SK-N-SH (cell line): Measurements from ENCODE around the gene CC2D1B. TPM values are rescaled to one million over a fixed set of nuclear protein-coding genes. Genes with fewer than 3 reads are reported as not detected.

Experiments used
- CTCF ChIA-PET: fragments of 300-600, 350-600 bp; formaldehyde crosslinking; extraction: SDS; loops from one replicate; lab custom pipeline; 2021; lab: Yijun Ruan, JAX
- POLR2A ChIA-PET: fragments of 350-600 bp; sonication (Branson Sonifier 250); formaldehyde crosslinking; extraction: SDS; loops from one replicate; lab custom pipeline; 2020; ENCODE audit warnings: antibody characterized with exemption, inconsistent platforms; lab: Yijun Ruan, JAX
- DNase-seq: peaks from one replicate; pipeline ENCODE4 v3.0.0; 2012
- H2AFZ ChIP-seq: fragments of 200-600 bp; sonication (generic); 2 replicates; pipeline ENCODE4 v1.8.1; 2016; ENCODE audit warnings: antibody characterized with exemption, mild to moderate bottlenecking, low read depth
- H3F3A ChIP-seq: fragments of 200-600 bp; sonication (generic); replicated peaks from 2 replicates; pipeline ENCODE3; 2016; ENCODE audit warnings: antibody characterized with exemption, mild to moderate bottlenecking; ENCODE audit not compliant: insufficient read depth
- H3K27ac ChIP-seq, 2 experiments: fragments of 200-500 bp in 1 of 2; fragments of 200-600 bp in 1 of 2; sonication (Bioruptor generic) in 1 of 2; sonication (generic), shearing (Covaris generic) in 1 of 2; 2 replicates each; pipeline versions ENCODE4 v1.5.1 to v1.6.1; 2014 to 2016; ENCODE audit warnings: low read depth in 2 of 2, inconsistent platforms in 1 of 2, low read length in 1 of 2, mild to moderate bottlenecking in 1 of 2, mixed read lengths in 1 of 2
- H3K27me3 ChIP-seq: fragments of 200-600 bp; sonication (generic), shearing (Covaris generic); 2 replicates; pipeline ENCODE4 v1.6.1; 2016; ENCODE audit warnings: mixed run types; ENCODE audit not compliant: insufficient read depth
- H3K36me3 ChIP-seq, 2 experiments: fragments of 200-500 bp in 1 of 2; fragments of 200-600 bp in 1 of 2; sonication (Bioruptor generic) in 1 of 2; sonication (generic) in 1 of 2; replicated peaks in 1 of 2; 2 replicates each; pipeline versions ENCODE3 to v1.5.1; 2014 to 2016; ENCODE audit warnings: low read length in 1 of 2, mild to moderate bottlenecking in 1 of 2; ENCODE audit not compliant: insufficient read depth in 2 of 2, control insufficient read depth in 1 of 2
- H3K4me1 ChIP-seq, 2 experiments: fragments of 200-500 bp in 1 of 2; fragments of 200-600 bp in 1 of 2; sonication (Bioruptor generic) in 1 of 2; sonication (generic), shearing (Covaris generic) in 1 of 2; 2 replicates each; pipeline versions ENCODE4 v1.5.1 to v1.6.1; 2014 to 2016; ENCODE audit warnings: low read depth in 1 of 2, low read length in 1 of 2, mixed run types in 1 of 2; ENCODE audit not compliant: insufficient read depth in 2 of 2, control insufficient read depth in 1 of 2
- H3K4me2 ChIP-seq: fragments of 200-600 bp; sonication (generic), shearing (Covaris generic); 2 replicates; pipeline ENCODE4 v1.6.1; 2017; ENCODE audit warnings: mixed run types
- H3K4me3 ChIP-seq, 2 experiments: fragments of 200-500 bp in 1 of 2; fragments of 200-600 bp in 1 of 2; sonication (Bioruptor generic) in 1 of 2; sonication (generic), shearing (Covaris generic) in 1 of 2; 2 replicates each; pipeline versions ENCODE4 v1.5.1 to v1.8.1; 2014 to 2016; ENCODE audit warnings: low read depth in 2 of 2, inconsistent platforms in 1 of 2, low read length in 1 of 2, mild to moderate bottlenecking in 1 of 2, mixed read lengths in 1 of 2, moderate library complexity in 1 of 2
- H3K79me2 ChIP-seq: fragments of 200-600 bp; sonication (generic); 2 replicates; pipeline ENCODE4 v1.8.1; 2017; ENCODE audit warnings: mild to moderate bottlenecking; ENCODE audit not compliant: insufficient read depth
- H3K9ac ChIP-seq: fragments of 200-600 bp; sonication (generic); 2 replicates; pipeline ENCODE4 v1.6.1; 2017; ENCODE audit warnings: mixed run types
- H3K9me2 ChIP-seq: fragments of 200-600 bp; sonication (generic); 2 replicates; pipeline ENCODE4 v1.6.1; 2017; ENCODE audit warnings: mixed run types
- H3K9me3 ChIP-seq: fragments of 200-600 bp; sonication (generic); 2 replicates; pipeline ENCODE4 v1.6.1; 2017; ENCODE audit warnings: mixed run types, mild to moderate bottlenecking, moderate library complexity
- H4K20me1 ChIP-seq: fragments of 200-600 bp; sonication (generic); 2 replicates; pipeline ENCODE4 v1.6.1; 2017; ENCODE audit warnings: mild to moderate bottlenecking, mixed run types; ENCODE audit not compliant: insufficient read depth
- CTCF ChIP-seq: fragments of 200-600 bp; sonication (generic); IDR thresholded peaks from 2 replicates; pipeline ENCODE4 v1.6.1; 2017; ENCODE audit warnings: antibody characterized with exemption, mild to moderate bottlenecking, moderate library complexity
- ELF1 ChIP-seq: IDR thresholded peaks from 2 replicates; pipeline ENCODE4 v1.4.0; 2012
- GABPA ChIP-seq: IDR thresholded peaks from 2 replicates; pipeline ENCODE4 v1.4.0; 2012; ENCODE audit warnings: low read depth, mild to moderate bottlenecking
- GATA2 ChIP-seq: sonication (generic); formaldehyde crosslinking; IDR thresholded peaks from 2 replicates; pipeline ENCODE4 v1.5.0; 2020; ENCODE audit warnings: mild to moderate bottlenecking, missing genetic modification reagents
- MXI1 ChIP-seq: IDR thresholded peaks from 2 replicates; pipeline ENCODE4 v1.6.1; 2012; ENCODE audit warnings: mild to moderate bottlenecking, low read depth, low read length, improper control_type of control experiment
- POLR2AphosphoS5 ChIP-seq: IDR thresholded peaks from 2 replicates; pipeline ENCODE4 v1.6.1; 2012; ENCODE audit warnings: low read depth, low read length
- RAD21 ChIP-seq: IDR thresholded peaks from 2 replicates; pipeline ENCODE4 v1.6.1; 2012; ENCODE audit warnings: mild to moderate bottlenecking, low read length
- RCOR1 ChIP-seq: fragments of 150-350 bp; IDR thresholded peaks from 2 replicates; pipeline ENCODE4 v1.6.1; 2017; ENCODE audit warnings: antibody characterized with exemption, low read length
- RFX5 ChIP-seq: IDR thresholded peaks from 2 replicates; pipeline ENCODE4 v1.6.1; 2012; ENCODE audit warnings: mild to moderate bottlenecking, improper control_type of control experiment, low read length
- SIN3A ChIP-seq: IDR thresholded peaks from 2 replicates; pipeline ENCODE4 v1.6.1; 2012; ENCODE audit warnings: low read depth, mild to moderate bottlenecking, low read length, moderate library complexity, borderline replicate concordance
- TAF1 ChIP-seq: IDR thresholded peaks from 2 replicates; pipeline ENCODE4 v1.6.1; 2012; ENCODE audit warnings: low read depth, mild to moderate bottlenecking, low read length, moderate library complexity, borderline replicate concordance
- TCF12 ChIP-seq: IDR thresholded peaks from 2 replicates; pipeline ENCODE4 v1.4.0; 2012
- TEAD4 ChIP-seq: IDR thresholded peaks from 2 replicates; pipeline ENCODE4 v1.4.0; 2012; ENCODE audit warnings: mild to moderate bottlenecking, borderline replicate concordance; ENCODE audit not compliant: insufficient read depth
- YY1 ChIP-seq: IDR thresholded peaks from 2 replicates; pipeline ENCODE4 v1.4.0; 2012; ENCODE audit warnings: low read depth, mild to moderate bottlenecking
- WGBS: methylation state at CpG from one replicate; pipeline ENCODE4 v1.1.6; 2017; ENCODE audit warnings: low lambda C conversion rate; 5-methylcytosine and 5-hydroxymethylcytosine counted together
- polyA plus RNA-seq, 3 experiments: library from polyadenylated mRNA; depleted of rRNA; stranded (reverse); fragments of >200 nt; gene quantifications; 2 replicates each; pipeline ENCODE4 v1.2.3, GENCODE V29; 2012
- TF ChIP-seq, protein P1 (sequence below): IDR thresholded peaks from 2 replicates; pipeline ENCODE4 v1.4.0; 2012; ENCODE audit warnings: low read depth

The CC2D1B gene
- polyA plus RNA-seq, 1 of the 3 experiments (the other 2 are of a cell fraction): 18.7 TPM

GRCh38 chr1:52404116-52404974 is 38.3 kb upstream of the CC2D1B start, which contains the start of the genes ORC1 and PRPF38A:
Gene ORC1 (minus strand): TSS chr1:52404423. CDS start chr1:52402223, 2,200 bp downstream.
Gene PRPF38A (plus strand): TSS chr1:52404602. CDS start chr1:52404750, 148 bp downstream.
- no peaks in the 10 kb centered on the region for H3F3A ChIP-seq
- H3K4me1 ChIP-seq: peaks cover 6 to 14% of the 10 kb centered on the region in 2 experiments; a peak in 2 of 4 replicates
- peak within 1 kb of the TSS; percentile 92 for H3K9ac ChIP-seq
- peak; percentile 65; the same call in 1 of the 2 replicates for TF ChIP-seq RFX5
- TF ChIP-seq ELF1: peak; percentile 64; the same call in 1 of the 2 replicates
- TF ChIP-seq RCOR1: no peak
- peak; percentile 97 for TF ChIP-seq MXI1
- TF ChIP-seq CTCF: peak; percentile 57
- TF ChIP-seq GATA2 (CRISPR knock-in tag): no peak
- peak; percentile 98 for TF ChIP-seq POLR2AphosphoS5
- peak; percentile 95 for TF ChIP-seq YY1
- TF ChIP-seq TEAD4: no peak
- TF ChIP-seq TCF12: no peak
- TF ChIP-seq SIN3A: peak; percentile 88; the same call in 1 of the 2 replicates
- TF ChIP-seq TAF1: peak; percentile 88
- TF ChIP-seq GABPA: peak; percentile 92
- TF ChIP-seq, protein P1, sequence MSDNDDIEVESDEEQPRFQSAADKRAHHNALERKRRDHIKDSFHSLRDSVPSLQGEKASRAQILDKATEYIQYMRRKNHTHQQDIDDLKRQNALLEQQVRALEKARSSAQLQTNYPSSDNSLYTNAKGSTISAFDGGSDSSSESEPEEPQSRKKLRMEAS: peak; percentile 81
- TF ChIP-seq RAD21: no peak
- WGBS: 2% methylated on average over 48 of the region's 57 CpGs
- DNase-seq: peak; percentile 94
- peak within 1 kb of the TSS; percentile 91 for H2AFZ ChIP-seq
- peaks cover 55% of the 10 kb centered on the region for H3K79me2 ChIP-seq
- H3K9me3 ChIP-seq: no peaks in the 10 kb centered on the region
- POLR2A ChIA-PET: interaction anchor here (0.6 to 1.2 kb wide), 5 partner anchors 11 to 349 kb away, joined by 3 to 4 read pairs (median 3); partner anchors contain the start of gene TUT4
- H3K4me3 ChIP-seq: peak within 1 kb of the TSS; percentile 92 to 97
- CTCF ChIA-PET: interaction anchor here (0.5 to 2.4 kb wide), 8 partner anchors 9 to 307 kb away, joined by 3 to 14 read pairs (median 4); no protein-coding TSS in a partner anchor
- H3K27ac ChIP-seq: peak within 1 kb of the TSS; percentile 92 to 95
- H4K20me1 ChIP-seq: no peaks in the 10 kb centered on the region
- H3K36me3 ChIP-seq: peaks cover 27 to 28% of the 10 kb centered on the region in 2 experiments
- no peaks in the 10 kb centered on the region for H3K9me2 ChIP-seq
- peak within 1 kb of the TSS; percentile 79 for H3K4me2 ChIP-seq
- no peaks in the 10 kb centered on the region for H3K27me3 ChIP-seq
